ENCODE measurements around the gene RIC3. TPM values are rescaled to one million over a fixed set of nuclear protein-coding genes. Genes with fewer than 3 reads are reported as not detected.

RIC3 gene
- total and polyA plus RNA-seq, 2 of the 8 experiments (the other 6 are each of a cell fraction or from before 2014, with no cell fraction given) = 6.4 to 15.5 TPM

DNA sequence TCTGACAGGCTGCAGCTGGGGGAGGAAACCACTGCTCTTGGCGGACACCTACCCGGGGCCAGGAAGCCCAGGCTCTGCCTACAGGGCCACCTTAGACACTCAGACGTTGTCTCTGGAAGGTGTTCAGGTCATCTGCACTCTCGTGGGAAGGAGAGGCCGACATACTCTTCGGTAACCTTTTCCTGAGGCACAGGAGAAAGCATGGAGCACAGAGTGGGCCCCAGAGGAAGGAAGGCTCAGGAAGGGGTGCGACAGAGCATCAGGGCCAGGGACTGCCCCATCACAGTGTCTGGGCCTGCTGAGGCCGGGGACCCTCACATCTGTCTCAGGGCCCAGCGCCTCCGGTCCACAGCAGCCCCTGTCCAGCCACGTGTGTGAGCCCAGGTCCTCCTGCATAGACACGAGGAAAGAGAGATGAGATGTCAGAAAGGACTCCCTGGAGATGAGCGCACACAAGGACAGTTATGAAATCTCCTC, 106.0 kb downstream of the RIC3 start:
- ChIA-PET POLR2A (ENCODE audit: partially characterized antibody) (no interaction called here), CTCF (ENCODE audit: partially characterized antibody) (interaction anchor here (1.1 to 4.7 kb wide), 9 partner anchors 8 to 56 kb away, joined by 3 to 74 read pairs (median 9); no protein-coding TSS in a partner anchor)
- Histone ChIP-seq H3K9me3 (ENCODE audit: insufficient read depth in 2 of 2, low read depth in 1 of 2, low read length in 1 of 2) (no peaks in the 10 kb centered on the region), H3K9ac (replicated peaks in 1 of 4; ENCODE audit: extremely low read depth in 1 of 4, low read depth in 3 of 4, low read length in 3 of 4) (no peak overlapping the region), H2BK120ac (replicated peaks; ENCODE audit: low read depth, low read length) (no peak overlapping the region), H3K4me2 (ENCODE audit: insufficient read depth in 1 of 2, low read depth in 2 of 2, low read length in 2 of 2) (no peak overlapping the region), H3K79me1 (ENCODE audit: low read depth, low read length) (no peaks in the 10 kb centered on the region), H3K79me2 (ENCODE audit: control insufficient read depth in 1 of 2, insufficient read depth in 2 of 2, low read length in 2 of 2) (no peaks in the 10 kb centered on the region), H3K36me3 (ENCODE audit: control insufficient read depth in 2 of 4, insufficient read depth in 4 of 4, low read length in 3 of 4) (no peaks in the 10 kb centered on the region), H3K14ac (ENCODE audit: insufficient read length) (no peak overlapping the region), H3K27ac (ENCODE audit: low read depth, low read length) (no peak overlapping the region), H2BK20ac (ENCODE audit: low read length) (no peak overlapping the region), H3K27me3 (replicated peaks in 1 of 4; ENCODE audit: control insufficient read depth in 3 of 4, extremely low read depth in 1 of 4, insufficient read depth in 3 of 4, low read length in 3 of 4) (no peaks in the 10 kb centered on the region), H3K18ac (ENCODE audit: extremely low read depth, low read length) (no peak overlapping the region), H2BK5ac (ENCODE audit: low read depth, low read length) (no peak overlapping the region), H2AK5ac (ENCODE audit: low read depth, low read length) (no peak overlapping the region), H3K4me1 (replicated peaks in 1 of 4; ENCODE audit: control insufficient read depth in 3 of 4, insufficient read depth in 4 of 4, low read length in 3 of 4) (0 out of 7 replicates have a peak, but pooled peaks cover 0 to 2% (median 0%) of the 10 kb centered on the region in 4 experiments), H3K23ac (ENCODE audit: insufficient read length) (no peak overlapping the region), H4K5ac (ENCODE audit: insufficient read length, low read depth, low read length) (no peak overlapping the region), H2BK15ac (ENCODE audit: low read length) (no peak overlapping the region), H4K91ac (replicated peaks; ENCODE audit: insufficient read length, low read length) (no peak overlapping the region), H3K23me2 (ENCODE audit: low read depth, low read length) (no peaks in the 10 kb centered on the region), H3K4ac (replicated peaks; ENCODE audit: insufficient read length, low read depth, low read length) (no peak overlapping the region), H2AFZ (ENCODE audit: low read length) (no peak overlapping the region), H4K20me1 (replicated peaks in 1 of 2; ENCODE audit: control insufficient read depth in 1 of 2, insufficient read depth in 2 of 2, low read length in 2 of 2) (no peaks in the 10 kb centered on the region), H3K4me3 (ENCODE audit: extremely low read depth in 1 of 4, insufficient read depth in 2 of 4, low read depth in 3 of 4, low read length in 4 of 4) (no peak overlapping the region), H2BK12ac (ENCODE audit: low read depth, low read length) (no peak overlapping the region), H4K8ac (ENCODE audit: extremely low read depth, insufficient read depth, low read length) (no peak overlapping the region), H3K56ac (replicated peaks; ENCODE audit: insufficient read length, low read depth, low read length) (no peak overlapping the region)
- whole genome bisulfite sequencing, 2 experiments (ENCODE audit: extremely low coverage in 1 of 2, insufficient coverage in 1 of 2, insufficient read length in 1 of 2, insufficient replicate concordance in 2 of 2, low coverage in 1 of 2, low lambda C conversion rate in 2 of 2, missing lambda C conversion rate in 1 of 2) = 90% methylated on average over 13 of the region's 13 CpGs; no CpG with 5 or more reads in 1 of the 2 experiments
- no peak for FAIRE-seq
- peak in 1 of 2 experiments; percentile 27 for DNase-seq (ENCODE audit: low read depth in 1 of 2, low spot score in 2 of 2)
- TF ChIP-seq, protein P1, sequence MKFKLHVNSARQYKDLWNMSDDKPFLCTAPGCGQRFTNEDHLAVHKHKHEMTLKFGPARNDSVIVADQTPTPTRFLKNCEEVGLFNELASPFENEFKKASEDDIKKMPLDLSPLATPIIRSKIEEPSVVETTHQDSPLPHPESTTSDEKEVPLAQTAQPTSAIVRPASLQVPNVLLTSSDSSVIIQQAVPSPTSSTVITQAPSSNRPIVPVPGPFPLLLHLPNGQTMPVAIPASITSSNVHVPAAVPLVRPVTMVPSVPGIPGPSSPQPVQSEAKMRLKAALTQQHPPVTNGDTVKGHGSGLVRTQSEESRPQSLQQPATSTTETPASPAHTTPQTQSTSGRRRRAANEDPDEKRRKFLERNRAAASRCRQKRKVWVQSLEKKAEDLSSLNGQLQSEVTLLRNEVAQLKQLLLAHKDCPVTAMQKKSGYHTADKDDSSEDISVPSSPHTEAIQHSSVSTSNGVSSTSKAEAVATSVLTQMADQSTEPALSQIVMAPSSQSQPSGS (IDR thresholded peaks at IDR 0.05; ENCODE audit: low read length) = no peak
- TF ChIP-seq SIRT6 (IDR thresholded peaks at IDR 0.05; ENCODE audit: low read length) (no peak), SUZ12 (IDR thresholded peaks at IDR 0.05; ENCODE audit: low read length) (no peak), RAD21 (IDR thresholded peaks at IDR 0.05 in 1 of 2, conservative IDR thresholded peaks at IDR 0.05 in 1 of 2; ENCODE audit: low read depth in 2 of 2, low read length in 2 of 2) (no peak), POU5F1 (IDR thresholded peaks at IDR 0.05; ENCODE audit: low read depth, low read length) (no peak), SAP30 (IDR thresholded peaks at IDR 0.05; ENCODE audit: insufficient read depth, insufficient replicate concordance, low read length) (no peak), JUND (IDR thresholded peaks at IDR 0.05; ENCODE audit: low read length) (no peak), BCL11A (IDR thresholded peaks at IDR 0.05; ENCODE audit: low read depth in 2 of 2, low read length in 2 of 2) (no peak), PHF8 (conservative IDR thresholded peaks at IDR 0.05; ENCODE audit: low read depth, low read length) (no peak), SP1 (IDR thresholded peaks at IDR 0.05; ENCODE audit: low read depth, low read length) (no peak), TAF7 (optimal IDR thresholded peaks at IDR 0.05; ENCODE audit: borderline replicate concordance, low read depth, low read length) (no peak)
